Sigmoid colon (tissue), 7 donors: ENCODE data around the gene HTT. TPM values are rescaled to one million over a fixed set of nuclear protein-coding genes. Genes with fewer than 3 reads are reported as not detected.

Experiments used
- DNase-seq: peaks from one replicate; pipeline ENCODE4 v3.0.0-alpha.2; 2019
- H3K27ac ChIP-seq, 4 donors: fragments of 200-600 bp; sonication (generic); one replicate each; pipeline ENCODE4 v1.5.1; 2016 to 2019; ENCODE audit warnings: mild to moderate bottlenecking in 1 of 4
- H3K27me3 ChIP-seq, 3 donors: fragments of 200-600 bp; sonication (generic); one replicate each; pipeline ENCODE4 v1.5.1; 2019; ENCODE audit warnings: mild to moderate bottlenecking in 1 of 3
- H3K36me3 ChIP-seq, 4 donors: fragments of 200-600 bp; sonication (generic); one replicate each; pipeline ENCODE4 v1.5.1; 2016 to 2019
- H3K4me1 ChIP-seq, 4 donors: fragments of 200-600 bp; sonication (generic); one replicate each; pipeline ENCODE4 v1.5.1; 2017 to 2019
- H3K4me3 ChIP-seq, 4 donors: fragments of 200-600 bp; sonication (generic); one replicate each; pipeline ENCODE4 v1.5.1; 2017 to 2019; ENCODE audit warnings: mild to moderate bottlenecking in 2 of 4, moderate library complexity in 1 of 4
- H3K9me3 ChIP-seq, 4 donors: fragments of 200-600 bp in 3 of 4; sonication (generic) in 3 of 4; one replicate each; pipeline versions ENCODE4 v1.5.1 to v1.6.1; 2013 to 2019
- CTCF ChIP-seq, 4 experiments: fragments of 450-650 bp in 3 of 4; fragments of 200-600 bp in 1 of 4; IDR thresholded peaks; one replicate each; pipeline ENCODE4 v1.5.1; 2016 to 2019; ENCODE audit warnings: antibody characterized with exemption in 4 of 4, mild to moderate bottlenecking in 3 of 4, moderate library complexity in 2 of 4
- EP300 ChIP-seq, 4 donors: sonication (generic); formaldehyde crosslinking; IDR thresholded peaks; one replicate each; pipeline ENCODE4 v1.6.1; 2017; ENCODE audit warnings: antibody characterized with exemption in 4 of 4
- POLR2A ChIP-seq, 2 donors: fragments of 450-650 bp; IDR thresholded peaks; one replicate each; pipeline ENCODE4 v1.6.1; 2016; ENCODE audit warnings: antibody characterized with exemption in 2 of 2, mild to moderate bottlenecking in 2 of 2, moderate library complexity in 2 of 2
- POLR2AphosphoS5 ChIP-seq, 4 donors: sonication (generic); formaldehyde crosslinking; IDR thresholded peaks; one replicate each; pipeline ENCODE4 v1.6.1; 2017; ENCODE audit warnings: antibody characterized with exemption in 4 of 4
- WGBS, 2 donors: extraction: QIAGEN DNeasy Blood & Tissue Kit; methylation state at CpG; one replicate each; pipeline ENCODE4 v1.1.7; 2013; 5-methylcytosine and 5-hydroxymethylcytosine counted together
- intact Hi-C: fragments of 100-400 bp; cut with DNase I; formaldehyde crosslinking; loops from one replicate; pipeline ENCODE4 v1.15.1; 2023
- polyA plus RNA-seq, 3 donors: library from polyadenylated mRNA; stranded (reverse); fragments of 200-250 nt; gene quantifications; one replicate each; pipeline ENCODE4 v1.2.3, GENCODE V29; 2013
- total RNA-seq, 4 donors: library from RNA; depleted of rRNA; stranded (reverse); fragments of >200 nt; gene quantifications; one replicate each; pipeline ENCODE4 v1.1.0, GENCODE V29; 2016
- donor health status: healthy with polysubstance abuse.
- donor health status: Bipolar disorder and iron deficiency.
- donor health status: healthy.

Gene HTT
- total and polyA plus RNA-seq, 7 donors: 6.5 to 41.5 (median 22.7) TPM

- Histone ChIP-seq H3K27ac (peak overlapping the region in 1 of 4 donors; percentile 34), H3K4me1 (peaks cover 0 to 27% (median 22%) of the 10 kb centered on the region in 4 donors), H3K27me3 (no peaks in the 10 kb centered on the region), H3K4me3 (no peak overlapping the region), H3K9me3 (no peaks in the 10 kb centered on the region), H3K36me3 (peaks cover 29 to 50% (median 38%) of the 10 kb centered on the region in 4 donors)
- WGBS, 2 donors: 94 to 96% methylated on average over 5 of the region's 5 CpGs
- intact Hi-C loops: loop anchor here (10.0 kb wide), 2 partner anchors 87 to 237 kb away; partner anchors contain the start of genes HGFAC and RGS12
- no peak for DNase-seq
- TF ChIP-seq POLR2AphosphoS5 (IDR thresholded peaks at IDR 0.05) (no peak), POLR2A (IDR thresholded peaks at IDR 0.05) (no peak), CTCF (IDR thresholded peaks at IDR 0.05) (no peak), EP300 (IDR thresholded peaks at IDR 0.05) (no peak)
These were observed 133.1 kb downstream of the HTT start for GRCh38 chr4:3207531-3208037.

- 96 to 98% methylated on average over 14 of the region's 14 CpGs for WGBS, 2 donors
- Histone ChIP-seq H3K27me3 (no peaks in the 10 kb centered on the region), H3K4me1 (peaks cover 0 to 15% (median 12%) of the 10 kb centered on the region in 4 donors), H3K27ac (no peak overlapping the region), H3K9me3 (no peaks in the 10 kb centered on the region), H3K36me3 (peaks cover 38 to 62% (median 49%) of the 10 kb centered on the region in 4 donors), H3K4me3 (no peak overlapping the region)
- DNase-seq: no peak
- TF ChIP-seq POLR2A (IDR thresholded peaks at IDR 0.05): no peak
- no peak for TF ChIP-seq CTCF (IDR thresholded peaks at IDR 0.05)
- TF ChIP-seq POLR2AphosphoS5 (IDR thresholded peaks at IDR 0.05): no peak
- no peak for TF ChIP-seq EP300 (IDR thresholded peaks at IDR 0.05)
- intact Hi-C loops: loop anchor here (10.0 kb wide), 2 partner anchors 86 to 236 kb away; partner anchors contain the start of genes HGFAC and RGS12
These were observed 134.3 kb downstream of the HTT start for GRCh38 chr4:3208826-3209225.

- Histone ChIP-seq H3K4me1 (peaks cover 0 to 6% (median 3%) of the 10 kb centered on the region in 4 donors), H3K27ac (no peak overlapping the region), H3K27me3 (no peaks in the 10 kb centered on the region), H3K36me3 (peaks cover 42 to 71% (median 55%) of the 10 kb centered on the region in 4 donors), H3K4me3 (no peak overlapping the region), H3K9me3 (no peaks in the 10 kb centered on the region)
- 97 to 98% methylated on average over 17 of the region's 17 CpGs for WGBS, 2 donors
- TF ChIP-seq CTCF (IDR thresholded peaks at IDR 0.05) (no peak), POLR2A (IDR thresholded peaks at IDR 0.05) (no peak), POLR2AphosphoS5 (IDR thresholded peaks at IDR 0.05) (no peak), EP300 (IDR thresholded peaks at IDR 0.05) (no peak)
- intact Hi-C loops: loop anchor here (10.0 kb wide), 2 partner anchors 85 to 235 kb away; partner anchors contain the start of genes HGFAC and RGS12
- no peak for DNase-seq
These were observed 135.3 kb downstream of the HTT start for GRCh38 chr4:3209551-3210325.

GRCh38 chr4:3210467-3210866 lies 136.0 kb downstream of the HTT start:
- no peak for TF ChIP-seq CTCF (IDR thresholded peaks at IDR 0.05)
- TF ChIP-seq POLR2AphosphoS5 (IDR thresholded peaks at IDR 0.05): no peak
- no peak for TF ChIP-seq EP300 (IDR thresholded peaks at IDR 0.05)
- TF ChIP-seq POLR2A (IDR thresholded peaks at IDR 0.05): no peak
- intact Hi-C loops: no loop called here
- Histone ChIP-seq H3K4me3 (no peak overlapping the region), H3K27ac (no peak overlapping the region), H3K27me3 (no peaks in the 10 kb centered on the region), H3K9me3 (no peaks in the 10 kb centered on the region), H3K4me1 (no peaks in the 10 kb centered on the region), H3K36me3 (peaks cover 46 to 79% (median 62%) of the 10 kb centered on the region in 4 donors)
- 96% methylated on average over 6 of the region's 6 CpGs for WGBS, 2 donors
- DNase-seq: no peak
